GM12872 (cell line): Measurements from ENCODE around the gene PRR12.

Experiments used
- CTCF ChIP-seq: IDR thresholded peaks from 3 replicates; pipeline ENCODE4 v1.5.1; 2011; ENCODE audit warnings: low read depth, mild to moderate bottlenecking, low read length, moderate library complexity; ENCODE audit not compliant: insufficient read depth

Gene PRR12

GRCh38 chr19:49664171-49665035, 73.4 kb downstream of the PRR12 start:
- no peak for TF ChIP-seq CTCF

- no peak for TF ChIP-seq CTCF
Observed at GRCh38 chr19:49665036-49665350, 74.0 kb downstream of the PRR12 start.

GRCh38 chr19:49665351-49666119, 74.6 kb downstream of the PRR12 start, which contains the start of the genes BCL2L12 and IRF3:
TSS of gene BCL2L12 (plus strand) at chr19:49665933. CDS start at chr19:49666693, 760 bp downstream.
TSS of gene IRF3 (minus strand) at chr19:49665857. CDS start at chr19:49664838, 1,019 bp downstream.
- no peak for TF ChIP-seq CTCF

GRCh38 chr19:49666120-49666444, 75.1 kb downstream of the PRR12 start:
- TF ChIP-seq CTCF = no peak

DNA sequence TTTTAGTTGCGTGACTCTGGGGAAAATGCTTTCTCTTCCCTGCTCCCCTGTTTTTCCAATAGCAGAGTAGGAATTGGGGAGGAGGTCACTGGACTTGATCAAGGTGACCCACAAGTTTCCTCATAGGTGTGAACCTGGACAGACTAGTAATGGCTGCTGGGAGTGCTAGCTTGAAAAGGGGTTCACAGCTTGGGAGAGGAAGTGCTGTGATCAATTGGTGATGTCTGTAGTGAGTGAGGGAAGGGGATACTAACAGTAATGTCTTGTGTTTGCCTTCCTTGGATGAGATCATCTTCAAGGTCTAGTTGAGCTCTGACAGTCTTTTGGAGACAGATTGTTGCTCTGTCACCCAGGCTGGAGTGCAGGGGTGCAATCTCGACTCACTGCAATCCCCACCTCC, 76.5 kb downstream of the PRR12 start:
- no peak for TF ChIP-seq CTCF

DNA sequence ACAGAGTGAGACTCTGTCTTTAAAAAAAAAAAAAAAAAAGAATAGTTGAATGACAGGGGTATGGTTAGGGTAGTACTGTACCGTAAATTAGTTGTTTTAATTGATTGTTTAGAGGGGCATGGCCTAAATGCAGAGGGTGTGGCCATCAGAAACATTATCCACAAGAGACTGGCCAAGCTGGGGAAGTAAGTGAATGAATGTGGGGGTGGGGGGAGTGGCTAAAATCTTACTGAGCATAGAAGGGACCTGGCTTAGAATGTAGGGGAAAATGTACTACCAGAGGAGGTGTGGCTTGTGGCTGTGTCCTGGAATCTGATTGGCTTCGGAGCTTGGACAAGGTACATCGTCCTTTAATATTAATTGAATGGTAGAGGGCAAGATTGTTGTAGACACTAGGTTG, 78.5 kb downstream of the PRR12 start:
- TF ChIP-seq CTCF = no peak

DNA sequence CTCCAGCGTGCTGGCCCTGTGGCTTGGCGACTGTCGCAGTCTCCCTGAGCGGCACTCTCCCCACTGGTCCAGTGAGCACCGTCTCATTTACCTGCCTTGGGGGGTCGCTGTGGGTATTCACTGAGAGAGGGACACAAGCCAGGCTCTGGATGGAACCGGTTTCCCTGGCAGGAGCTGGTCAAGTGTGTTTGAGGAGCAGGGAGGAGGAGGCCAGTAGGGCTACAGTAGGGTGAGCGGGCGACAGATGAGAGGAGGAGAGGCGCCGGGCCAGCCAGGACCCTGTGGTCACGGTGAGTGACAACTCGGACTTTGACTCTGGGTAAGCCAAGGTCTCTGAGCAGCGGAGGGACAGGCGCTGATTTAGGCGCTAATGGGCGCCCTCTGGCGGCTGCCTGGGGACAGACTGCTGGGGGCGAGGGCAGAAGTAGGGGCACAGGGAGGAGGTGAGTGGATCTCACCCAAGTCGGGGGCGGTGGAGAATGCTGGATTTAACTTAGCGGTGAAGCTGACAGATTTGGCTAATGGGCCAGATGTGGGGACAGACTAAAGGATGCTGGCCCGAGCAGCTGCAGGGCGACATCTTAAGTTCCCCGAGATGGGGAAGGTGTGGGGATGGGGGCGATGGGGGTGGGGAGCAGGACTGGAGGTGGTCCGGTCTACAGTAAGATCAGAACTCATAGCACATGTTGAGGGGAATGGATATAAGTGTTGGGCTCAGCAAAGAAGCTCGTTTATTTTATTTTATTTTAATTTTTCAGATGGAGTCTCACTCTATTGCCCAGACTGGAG, 81.3 kb downstream of the PRR12 start:
- TF ChIP-seq CTCF = peak; percentile 98
